EL (cell line): ENCODE results near the gene CCDC12.

Source experiments
- DNase-seq: peaks from one replicate; pipeline ENCODE4 v3.0.0-alpha.2; 2016

Gene CCDC12

DNA sequence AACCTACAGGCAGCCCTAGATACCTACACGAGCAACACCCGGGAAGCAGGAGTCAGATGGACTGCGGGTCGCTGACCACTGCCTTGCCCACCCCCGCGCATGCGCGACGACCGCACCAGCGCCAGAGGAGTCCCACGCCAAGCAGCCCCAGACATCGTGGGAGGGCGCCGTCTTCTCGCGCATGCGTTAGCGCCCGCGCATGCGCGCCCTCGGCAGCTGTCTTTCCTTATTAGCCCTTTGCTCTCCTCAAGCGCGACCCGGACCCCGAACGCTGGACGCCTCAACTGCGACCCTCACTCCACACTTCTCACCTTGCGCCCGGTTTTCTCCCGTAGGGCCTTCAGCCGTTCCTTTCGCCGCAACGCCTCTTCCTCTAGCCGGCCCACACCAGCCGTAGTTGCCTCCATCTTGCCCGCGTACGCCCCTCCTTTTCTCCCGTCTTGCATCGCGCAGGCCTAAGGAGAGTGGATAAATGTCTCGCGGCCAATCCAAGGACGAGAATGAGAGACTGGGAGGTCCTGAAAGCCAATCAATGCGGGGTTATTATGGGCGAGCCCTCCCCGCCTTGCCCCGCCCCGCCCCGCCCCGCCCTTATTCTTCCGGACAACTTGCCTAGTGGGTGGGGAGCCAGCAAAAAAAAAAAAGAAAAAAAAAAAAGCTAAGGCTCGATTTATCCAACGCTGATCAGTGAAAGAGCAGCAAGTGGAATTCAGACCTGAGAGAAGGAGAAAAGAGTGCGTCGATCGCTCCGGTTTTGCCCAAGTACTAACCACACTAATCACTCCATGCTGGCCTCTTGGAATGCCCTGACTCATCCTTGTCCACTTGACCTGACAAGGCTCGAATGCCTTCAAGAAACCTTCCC lies at the start of gene CCDC12:
TSS of gene CCDC12 (minus strand) at position 420 of the 865 bp plus-strand sequence. CDS start at position 407, 13 bp downstream.
- peak; percentile 99 for DNase-seq

DNA sequence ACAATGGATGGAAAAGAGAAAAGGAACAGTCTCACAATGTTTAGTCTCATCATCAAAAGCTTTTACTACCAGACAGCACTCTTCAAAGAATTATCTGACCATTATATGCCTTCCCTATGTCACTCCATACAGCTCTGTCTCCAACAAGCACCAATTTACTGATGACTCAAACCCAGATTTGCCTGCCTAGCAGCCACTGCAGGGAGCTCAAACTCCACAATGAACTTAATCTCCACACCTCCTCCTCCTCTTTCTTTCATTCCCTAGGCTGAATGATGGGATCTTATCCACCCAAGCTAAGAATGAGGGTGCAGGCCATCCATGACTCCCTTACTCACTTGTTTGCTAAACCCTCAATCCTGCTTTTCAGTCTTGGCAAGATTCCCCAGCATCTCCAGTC lies 48.4 kb upstream of the CCDC12 start:
- peak; percentile 29 for DNase-seq

DNA sequence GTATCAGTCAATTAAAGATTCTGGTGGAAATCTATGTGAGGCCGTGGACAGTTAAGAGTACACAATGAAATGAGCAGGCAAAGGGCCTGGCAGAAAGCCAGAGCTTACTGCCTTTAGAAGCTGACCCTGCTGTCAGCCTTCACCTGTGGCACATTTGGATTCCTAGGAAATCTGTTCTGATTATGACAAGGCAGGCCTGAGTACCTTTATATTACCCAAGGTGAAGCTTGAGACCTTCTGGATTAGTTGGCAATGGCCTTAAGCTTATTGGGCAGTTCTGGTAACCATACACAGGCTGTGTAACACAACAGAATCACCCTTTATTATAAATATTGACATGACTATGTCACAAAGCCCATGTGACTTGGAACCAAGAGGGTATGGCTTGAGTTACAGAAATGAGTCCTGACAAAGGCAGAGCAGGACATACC lies 46.1 kb upstream of the CCDC12 start:
- DNase-seq = peak; percentile 18

GRCh38 chr3:47020311-47020710 lies 43.8 kb upstream of the CCDC12 start:
- DNase-seq = no peak

- DNase-seq = no peak
Observed at GRCh38 chr3:47019201-47019600, 42.7 kb upstream of the CCDC12 start.

GRCh38 chr3:47018269-47018611 lies 41.7 kb upstream of the CCDC12 start:
- no peak for DNase-seq

DNA sequence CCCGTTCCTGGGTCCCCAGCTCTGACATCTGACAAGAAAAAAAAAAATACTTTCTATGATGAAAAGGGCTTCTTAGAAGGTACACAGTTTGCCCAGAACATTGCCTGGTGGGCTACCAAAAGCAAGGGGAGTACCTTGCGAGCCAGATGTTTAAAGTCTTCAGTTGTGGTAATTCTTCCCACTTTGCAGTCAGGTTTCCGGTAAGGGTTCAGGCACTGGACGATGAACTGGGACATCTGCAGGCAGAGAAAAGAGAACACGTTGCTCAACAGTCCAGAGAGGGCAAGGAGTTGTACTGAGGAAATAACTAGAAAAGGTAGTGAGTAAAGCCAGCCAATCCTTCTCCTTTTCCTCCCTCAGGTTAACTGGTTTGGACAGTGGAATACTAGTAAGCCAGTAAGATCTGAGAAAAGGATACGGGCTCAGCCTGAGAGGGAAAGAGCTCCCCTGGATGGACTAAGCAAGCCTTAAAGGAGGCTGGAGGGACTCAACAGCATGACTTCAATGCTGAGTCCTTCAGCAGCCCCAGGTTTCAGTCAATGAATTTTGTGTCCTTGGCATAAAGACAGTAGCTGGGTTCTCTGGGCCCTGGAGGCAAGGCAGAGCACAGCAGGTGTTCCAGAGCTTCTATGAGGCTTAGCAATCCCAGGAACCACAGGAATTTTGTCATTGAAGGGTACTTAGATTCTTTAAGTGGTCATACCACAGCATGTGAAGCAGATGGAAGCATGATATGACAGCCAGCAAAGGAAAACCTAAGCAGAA lies 41.1 kb upstream of the CCDC12 start:
- DNase-seq = peak; percentile 65

GRCh38 chr3:47016934-47017435 lies 40.4 kb upstream of the CCDC12 start:
- DNase-seq = peak; percentile 90

- DNase-seq = no peak
Observed at GRCh38 chr3:47016086-47016933, 39.8 kb upstream of the CCDC12 start.

GRCh38 chr3:47015151-47015550 lies 38.6 kb upstream of the CCDC12 start:
- DNase-seq = no peak

- no peak for DNase-seq
Observed at GRCh38 chr3:47014036-47014435, 37.5 kb upstream of the CCDC12 start.

- DNase-seq = no peak
Observed at GRCh38 chr3:47013231-47013630, 36.7 kb upstream of the CCDC12 start.

GRCh38 chr3:47012342-47013230 lies 36.0 kb upstream of the CCDC12 start:
- no peak for DNase-seq

- no peak for DNase-seq
Observed at GRCh38 chr3:47011371-47011770, 34.8 kb upstream of the CCDC12 start.

- no peak for DNase-seq
Observed at GRCh38 chr3:47010910-47011309, 34.4 kb upstream of the CCDC12 start.

DNA sequence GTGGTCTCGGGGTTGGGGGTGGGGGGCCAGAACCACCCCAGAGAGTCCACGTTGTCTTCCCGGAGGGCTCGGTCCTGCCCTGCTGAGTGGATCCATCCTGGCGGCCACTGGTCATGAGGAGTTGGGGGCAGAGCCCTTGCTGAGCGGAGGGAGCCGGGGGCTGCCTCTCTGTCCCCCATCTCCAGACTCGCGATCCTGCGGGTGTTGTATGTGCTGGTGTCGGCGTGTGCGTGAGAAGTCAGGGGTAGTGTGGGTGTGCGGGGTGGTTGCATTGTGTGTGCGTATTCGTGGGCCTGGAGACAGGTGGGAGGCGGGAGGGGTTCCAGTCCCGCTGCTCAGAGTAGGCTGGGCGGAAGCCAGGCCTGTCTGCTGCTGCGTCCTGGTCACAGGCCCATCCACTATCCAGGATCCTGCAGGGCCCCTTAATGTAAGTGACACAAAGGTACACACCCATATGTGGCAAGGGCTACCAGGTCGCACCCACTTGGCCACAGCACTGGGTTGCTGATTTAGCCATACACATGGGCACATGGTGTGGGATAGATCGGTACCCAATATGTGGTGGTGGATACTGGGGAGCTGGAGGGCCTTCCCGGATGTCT lies 33.7 kb upstream of the CCDC12 start:
- no peak for DNase-seq

GRCh38 chr3:47009225-47010110 lies 32.9 kb upstream of the CCDC12 start:
- DNase-seq = peak; percentile 93

- no peak for DNase-seq
Observed at GRCh38 chr3:47008851-47009224, 32.3 kb upstream of the CCDC12 start.

GRCh38 chr3:47008234-47008796 lies 31.8 kb upstream of the CCDC12 start:
- DNase-seq = no peak
